Ecto neural progenitor cell (in vitro differentiated cells): ENCODE measurements around the gene AFG3L2.

Experiments used
- DNase-seq: peaks from one replicate; pipeline ENCODE4 v3.0.0-alpha.2; 2018; ENCODE audit warnings: low spot score

The AFG3L2 gene

GRCh38 chr18:12302391-12303147 lies 74.5 kb downstream of the AFG3L2 start:
- DNase-seq = no peak

- no peak for DNase-seq
Observed at GRCh38 chr18:12301263-12302005, 75.6 kb downstream of the AFG3L2 start.

GRCh38 chr18:12299862-12300261 lies 77.2 kb downstream of the AFG3L2 start:
- DNase-seq = no peak

- DNase-seq = no peak
Observed at GRCh38 chr18:12296457-12296856, 80.6 kb downstream of the AFG3L2 start.

GRCh38 chr18:12296087-12296403 lies 81.0 kb downstream of the AFG3L2 start:
- no peak for DNase-seq

- no peak for DNase-seq
Observed at GRCh38 chr18:12295389-12296086, 81.5 kb downstream of the AFG3L2 start.

GRCh38 chr18:12293831-12294230 lies 83.2 kb downstream of the AFG3L2 start:
- no peak for DNase-seq

GRCh38 chr18:12291690-12292089 lies 85.3 kb downstream of the AFG3L2 start:
- no peak for DNase-seq

- no peak for DNase-seq
Observed at GRCh38 chr18:12291161-12291560, 85.9 kb downstream of the AFG3L2 start.

GRCh38 chr18:12290086-12290485 lies 86.9 kb downstream of the AFG3L2 start:
- no peak for DNase-seq

- DNase-seq = no peak
Observed at GRCh38 chr18:12288403-12288755, 88.6 kb downstream of the AFG3L2 start.

GRCh38 chr18:12287684-12288402 lies 89.2 kb downstream of the AFG3L2 start:
- peak; percentile 72 for DNase-seq

GRCh38 chr18:12287131-12287681 lies 89.8 kb downstream of the AFG3L2 start:
- no peak for DNase-seq

GRCh38 chr18:12283666-12284065 lies 93.4 kb downstream of the AFG3L2 start:
- no peak for DNase-seq

- DNase-seq = no peak
Observed at GRCh38 chr18:12283256-12283655, 93.8 kb downstream of the AFG3L2 start.

GRCh38 chr18:12282442-12283039 lies 94.5 kb downstream of the AFG3L2 start:
- DNase-seq = no peak

- no peak for DNase-seq
Observed at GRCh38 chr18:12281861-12282260, 95.2 kb downstream of the AFG3L2 start.

- no peak for DNase-seq
Observed at GRCh38 chr18:12279781-12280531, 97.1 kb downstream of the AFG3L2 start.
